KMS-11 (cell line): ENCODE results near the gene NAPB.
A peak's percentile ranks its signal among the peaks of the same experiment; 100 is the strongest.
"Not testable (repeated sequence)": the region's sequence is repeated elsewhere in the genome, so short reads cannot be mapped to it uniquely, and the experiment has no call there.

Experiments
- H2AFZ ChIP-seq: fragments of 200-600 bp; sonication (generic); 2 replicates; pipeline ENCODE4 v1.6.1; 2016; ENCODE audit warnings: antibody characterized with exemption, mixed run types, low read depth
- H3K27ac ChIP-seq: fragments of 200-600 bp; sonication (generic); 2 replicates; pipeline ENCODE4 v1.6.1; 2016; ENCODE audit warnings: mild to moderate bottlenecking, mixed run types
- H3K27me3 ChIP-seq: fragments of 200-600 bp; sonication (generic); 2 replicates; pipeline ENCODE4 v1.6.1; 2017; ENCODE audit warnings: mild to moderate bottlenecking, low read depth, mixed run types, moderate library complexity; ENCODE audit not compliant: insufficient read depth
- H3K36me3 ChIP-seq: fragments of 200-600 bp; sonication (generic); 2 replicates; pipeline ENCODE4 v1.6.1; 2017; ENCODE audit warnings: mild to moderate bottlenecking, mixed run types; ENCODE audit not compliant: insufficient read depth
- H3K4me1 ChIP-seq: fragments of 200-600 bp; sonication (generic); 2 replicates; pipeline ENCODE4 v1.6.1; 2016; ENCODE audit warnings: mild to moderate bottlenecking, low read depth, mixed run types; ENCODE audit not compliant: poor library complexity, severe bottlenecking
- H3K4me2 ChIP-seq: fragments of 200-600 bp; sonication (generic); 2 replicates; pipeline ENCODE4 v1.7.0; 2016; ENCODE audit warnings: mild to moderate bottlenecking, mixed run types
- H3K4me3 ChIP-seq: fragments of 200-600 bp; sonication (generic); IDR thresholded peaks from 2 replicates; pipeline ENCODE4 v1.6.1; 2017; ENCODE audit warnings: low read depth, low read length, mixed read lengths; ENCODE audit not compliant: insufficient read depth
- H3K79me2 ChIP-seq: fragments of 200-600 bp; sonication (generic); 2 replicates; pipeline ENCODE4 v1.6.1; 2016; ENCODE audit warnings: low read depth, mixed run types; ENCODE audit not compliant: insufficient read depth
- H3K9ac ChIP-seq: fragments of 200-600 bp; sonication (generic); 2 replicates; pipeline ENCODE4 v1.6.1; 2016; ENCODE audit warnings: mild to moderate bottlenecking, mixed run types
- H4K20me1 ChIP-seq: fragments of 200-600 bp; sonication (generic); 2 replicates; pipeline ENCODE4 v1.6.1; 2016; ENCODE audit warnings: mild to moderate bottlenecking, mixed run types; ENCODE audit not compliant: insufficient read depth
- CTCF ChIP-seq: fragments of 200-600 bp; sonication (generic); conservative IDR thresholded peaks from 2 replicates; pipeline ENCODE4 v1.6.1; 2017; ENCODE audit warnings: low read depth, mild to moderate bottlenecking, antibody characterized with exemption, low read length, moderate library complexity, mixed read lengths

NAPB gene

GRCh38 chr20:23350904-23351838 is 70.1 kb downstream of the NAPB start:
- peaks cover 16% of the 10 kb centered on the region for H3K4me1 ChIP-seq
- no peaks in the 10 kb centered on the region for H3K36me3 ChIP-seq
- peak overlapping the region; percentile 46 for H3K4me2 ChIP-seq
- H3K79me2 ChIP-seq, result peaks cover 38% of the 10 kb centered on the region
- peak overlapping the region; percentile 96 for H3K27ac ChIP-seq
- H3K27me3 ChIP-seq, result no peaks in the 10 kb centered on the region
- no peak overlapping the region for H3K4me3 ChIP-seq
- H4K20me1 ChIP-seq, result peaks cover 6% of the 10 kb centered on the region; the same call in 1 of the 2 replicates
- no peak for TF ChIP-seq CTCF
- peak overlapping the region; percentile 22 for H2AFZ ChIP-seq
- H3K9ac ChIP-seq, result peak overlapping the region; percentile 91

GRCh38 chr20:23350196-23350903 is 70.9 kb downstream of the NAPB start, which contains the start of gene NXT1:
Gene NXT1, plus strand, starts transcription at chr20:23350791. Its CDS starts 3,251 bp downstream, at chr20:23354042.
- Histone ChIP-seq H4K20me1 (peaks cover 6% of the 10 kb centered on the region; the same call in 1 of the 2 replicates), H3K4me1 (peaks cover 10% of the 10 kb centered on the region), H3K79me2 (peaks cover 38% of the 10 kb centered on the region), H3K9ac (peak within 1 kb of the TSS; percentile 91), H3K27ac (peak within 1 kb of the TSS; percentile 96), H3K4me3 (no peak within 1 kb of the TSS), H3K36me3 (no peaks in the 10 kb centered on the region), H3K27me3 (no peaks in the 10 kb centered on the region), H2AFZ (peak within 1 kb of the TSS; percentile 42), H3K4me2 (peak within 1 kb of the TSS; percentile 73)
- TF ChIP-seq CTCF, result no peak; the same call in 1 of the 2 replicates

- H3K79me2 ChIP-seq, result peaks cover 38% of the 10 kb centered on the region
- H2AFZ ChIP-seq, result peak overlapping the region; percentile 42
- H4K20me1 ChIP-seq, result peaks cover 6% of the 10 kb centered on the region; the same call in 1 of the 2 replicates
- H3K4me3 ChIP-seq, result no peak overlapping the region
- H3K27ac ChIP-seq, result peak overlapping the region; percentile 96
- H3K4me2 ChIP-seq, result peak overlapping the region; percentile 73
- no peaks in the 10 kb centered on the region for H3K36me3 ChIP-seq
- H3K4me1 ChIP-seq, result peaks cover 10% of the 10 kb centered on the region
- peak overlapping the region; percentile 91 for H3K9ac ChIP-seq
- TF ChIP-seq CTCF, result peak; percentile 62
- no peaks in the 10 kb centered on the region for H3K27me3 ChIP-seq
Observed at GRCh38 chr20:23349338-23350195, 71.7 kb downstream of the NAPB start.

GRCh38 chr20:23348510-23348909 is 72.8 kb downstream of the NAPB start:
- H3K79me2 ChIP-seq, result peaks cover 27% of the 10 kb centered on the region
- H3K9ac ChIP-seq, H3K27ac ChIP-seq, H3K27me3 ChIP-seq, H2AFZ ChIP-seq, H4K20me1 ChIP-seq, H3K4me3 ChIP-seq, H3K36me3 ChIP-seq: not testable (repeated sequence)
- H3K4me2 ChIP-seq, result peak overlapping the region; percentile 73; the same call in 1 of the 2 replicates
- H3K4me1 ChIP-seq, result peaks cover 10% of the 10 kb centered on the region
